ENCODE data around the gene CBARP. TPM values are rescaled to one million over a fixed set of nuclear protein-coding genes. Genes with fewer than 3 reads are reported as not detected.

The CBARP gene
- total and polyA plus RNA-seq, 9 of the 15 experiments (the other 6 are each of a cell fraction or from before 2014, with no cell fraction given): 0.03 to 8.9 (median 1.2) TPM; not detected in 1

GRCh38 chr19:1254081-1254527 is 16.3 kb upstream of the CBARP start (continued):
- no peak for TF ChIP-seq ZNF395 (CRISPR knock-in tag; IDR thresholded peaks at IDR 0.05)
- peak; percentile 43 for TF ChIP-seq RBM22 (IDR thresholded peaks at IDR 0.05; ENCODE audit: low read depth, low read length, poor library complexity, severe bottlenecking)
- TF ChIP-seq EZH2 (IDR thresholded peaks at IDR 0.05; ENCODE audit: borderline replicate concordance, low read depth, low read length): no peak
- no peak for TF ChIP-seq NCOA4 (IDR thresholded peaks at IDR 0.05; ENCODE audit: partially characterized antibody)
- TF ChIP-seq ZNF512 (tag; IDR thresholded peaks at IDR 0.05): no peak
- no peak for TF ChIP-seq SRF (CRISPR knock-in tag; IDR thresholded peaks at IDR 0.05)
- no peak for TF ChIP-seq MXI1 (IDR thresholded peaks at IDR 0.05; ENCODE audit: low read depth, low read length)
- TF ChIP-seq RFX5 (IDR thresholded peaks at IDR 0.05; ENCODE audit: low read depth, low read length): no peak
- peak; percentile 3; the same call in 1 of the 2 replicates for TF ChIP-seq GABPB1 (CRISPR knock-in tag; IDR thresholded peaks at IDR 0.05)

All from K562 (cell line).